SK-N-SH (cell line): Measurements from ENCODE around the gene LTV1. TPM values are rescaled to one million over a fixed set of nuclear protein-coding genes. Genes with fewer than 3 reads are reported as not detected.

Experiments
- CTCF ChIA-PET: fragments of 300-600, 350-600 bp; formaldehyde crosslinking; extraction: SDS; loops from one replicate; lab custom pipeline; 2021; lab: Yijun Ruan, JAX
- POLR2A ChIA-PET: fragments of 350-600 bp; sonication (Branson Sonifier 250); formaldehyde crosslinking; extraction: SDS; loops from one replicate; lab custom pipeline; 2020; ENCODE audit warnings: antibody characterized with exemption, inconsistent platforms; lab: Yijun Ruan, JAX
- DNase-seq: peaks from one replicate; pipeline ENCODE4 v3.0.0; 2012
- H2AFZ ChIP-seq: fragments of 200-600 bp; sonication (generic); 2 replicates; pipeline ENCODE4 v1.8.1; 2016; ENCODE audit warnings: antibody characterized with exemption, mild to moderate bottlenecking, low read depth
- H3F3A ChIP-seq: fragments of 200-600 bp; sonication (generic); replicated peaks from 2 replicates; pipeline ENCODE3; 2016; ENCODE audit warnings: antibody characterized with exemption, mild to moderate bottlenecking; ENCODE audit not compliant: insufficient read depth
- H3K27ac ChIP-seq, 2 experiments: fragments of 200-500 bp in 1 of 2; fragments of 200-600 bp in 1 of 2; sonication (Bioruptor generic) in 1 of 2; sonication (generic), shearing (Covaris generic) in 1 of 2; 2 replicates each; pipeline versions ENCODE4 v1.5.1 to v1.6.1; 2014 to 2016; ENCODE audit warnings: low read depth in 2 of 2, inconsistent platforms in 1 of 2, low read length in 1 of 2, mild to moderate bottlenecking in 1 of 2, mixed read lengths in 1 of 2
- H3K27me3 ChIP-seq: fragments of 200-600 bp; sonication (generic), shearing (Covaris generic); 2 replicates; pipeline ENCODE4 v1.6.1; 2016; ENCODE audit warnings: mixed run types; ENCODE audit not compliant: insufficient read depth
- H3K36me3 ChIP-seq, 2 experiments: fragments of 200-500 bp in 1 of 2; fragments of 200-600 bp in 1 of 2; sonication (Bioruptor generic) in 1 of 2; sonication (generic) in 1 of 2; replicated peaks in 1 of 2; 2 replicates each; pipeline versions ENCODE3 to v1.5.1; 2014 to 2016; ENCODE audit warnings: low read length in 1 of 2, mild to moderate bottlenecking in 1 of 2; ENCODE audit not compliant: insufficient read depth in 2 of 2, control insufficient read depth in 1 of 2
- H3K4me1 ChIP-seq, 2 experiments: fragments of 200-500 bp in 1 of 2; fragments of 200-600 bp in 1 of 2; sonication (Bioruptor generic) in 1 of 2; sonication (generic), shearing (Covaris generic) in 1 of 2; 2 replicates each; pipeline versions ENCODE4 v1.5.1 to v1.6.1; 2014 to 2016; ENCODE audit warnings: low read depth in 1 of 2, low read length in 1 of 2, mixed run types in 1 of 2; ENCODE audit not compliant: insufficient read depth in 2 of 2, control insufficient read depth in 1 of 2
- H3K4me2 ChIP-seq: fragments of 200-600 bp; sonication (generic), shearing (Covaris generic); 2 replicates; pipeline ENCODE4 v1.6.1; 2017; ENCODE audit warnings: mixed run types
- H3K4me3 ChIP-seq, 2 experiments: fragments of 200-500 bp in 1 of 2; fragments of 200-600 bp in 1 of 2; sonication (Bioruptor generic) in 1 of 2; sonication (generic), shearing (Covaris generic) in 1 of 2; 2 replicates each; pipeline versions ENCODE4 v1.5.1 to v1.8.1; 2014 to 2016; ENCODE audit warnings: low read depth in 2 of 2, inconsistent platforms in 1 of 2, low read length in 1 of 2, mild to moderate bottlenecking in 1 of 2, mixed read lengths in 1 of 2, moderate library complexity in 1 of 2
- H3K79me2 ChIP-seq: fragments of 200-600 bp; sonication (generic); 2 replicates; pipeline ENCODE4 v1.8.1; 2017; ENCODE audit warnings: mild to moderate bottlenecking; ENCODE audit not compliant: insufficient read depth
- H3K9ac ChIP-seq: fragments of 200-600 bp; sonication (generic); 2 replicates; pipeline ENCODE4 v1.6.1; 2017; ENCODE audit warnings: mixed run types
- H3K9me2 ChIP-seq: fragments of 200-600 bp; sonication (generic); 2 replicates; pipeline ENCODE4 v1.6.1; 2017; ENCODE audit warnings: mixed run types
- H3K9me3 ChIP-seq: fragments of 200-600 bp; sonication (generic); 2 replicates; pipeline ENCODE4 v1.6.1; 2017; ENCODE audit warnings: mixed run types, mild to moderate bottlenecking, moderate library complexity
- H4K20me1 ChIP-seq: fragments of 200-600 bp; sonication (generic); 2 replicates; pipeline ENCODE4 v1.6.1; 2017; ENCODE audit warnings: mild to moderate bottlenecking, mixed run types; ENCODE audit not compliant: insufficient read depth
- CHD2 ChIP-seq: fragments of 150-350 bp; IDR thresholded peaks from 2 replicates; pipeline ENCODE4 v1.6.1; 2018; ENCODE audit warnings: low read length; ENCODE audit not compliant: partially characterized antibody
- ELF1 ChIP-seq: IDR thresholded peaks from 2 replicates; pipeline ENCODE4 v1.4.0; 2012
- EZH2phosphoT487 ChIP-seq: fragments of 200-600 bp; sonication (generic); IDR thresholded peaks from 2 replicates; pipeline ENCODE4 v1.6.1; 2017; ENCODE audit warnings: low read depth, mixed run types, mild to moderate bottlenecking, antibody characterized with exemption, moderate library complexity, borderline replicate concordance
- FOXJ3 ChIP-seq: sonication (generic); formaldehyde crosslinking; IDR thresholded peaks from 2 replicates; pipeline ENCODE4 v1.5.1; 2020; ENCODE audit warnings: mild to moderate bottlenecking, missing genetic modification reagents
- GABPA ChIP-seq: IDR thresholded peaks from 2 replicates; pipeline ENCODE4 v1.4.0; 2012; ENCODE audit warnings: low read depth, mild to moderate bottlenecking
- MEF2A ChIP-seq: IDR thresholded peaks from 2 replicates; pipeline ENCODE4 v1.4.0; 2012; ENCODE audit warnings: low read depth, borderline replicate concordance
- MXI1 ChIP-seq: IDR thresholded peaks from 2 replicates; pipeline ENCODE4 v1.6.1; 2012; ENCODE audit warnings: mild to moderate bottlenecking, low read depth, low read length, improper control_type of control experiment
- NRF1 ChIP-seq: IDR thresholded peaks from 2 replicates; pipeline ENCODE4 v1.6.1; 2012; ENCODE audit warnings: low read depth, mild to moderate bottlenecking, low read length
- POLR2AphosphoS5 ChIP-seq: IDR thresholded peaks from 2 replicates; pipeline ENCODE4 v1.6.1; 2012; ENCODE audit warnings: low read depth, low read length
- SIN3A ChIP-seq: IDR thresholded peaks from 2 replicates; pipeline ENCODE4 v1.6.1; 2012; ENCODE audit warnings: low read depth, mild to moderate bottlenecking, low read length, moderate library complexity, borderline replicate concordance
- WGBS: methylation state at CpG from one replicate; pipeline ENCODE4 v1.1.6; 2017; ENCODE audit warnings: low lambda C conversion rate; 5-methylcytosine and 5-hydroxymethylcytosine counted together
- polyA plus RNA-seq, 3 experiments: library from polyadenylated mRNA; depleted of rRNA; stranded (reverse); fragments of >200 nt; gene quantifications; 2 replicates each; pipeline ENCODE4 v1.2.3, GENCODE V29; 2012
- small RNA-seq, 7 experiments: library from RNA; depleted of rRNA; stranded (forward); fragments of <200 nt; gene quantifications; one replicate each; pipeline ENCODE3, GENCODE V24; 2012
- TF ChIP-seq, protein P1 (sequence below): fragments of 200-600 bp; sonication (generic); IDR thresholded peaks from 2 replicates; pipeline ENCODE4 v1.6.1; 2017; ENCODE audit warnings: antibody characterized with exemption, mild to moderate bottlenecking, moderate library complexity
- TF ChIP-seq, protein P2 (sequence below): IDR thresholded peaks from 2 replicates; pipeline ENCODE4 v1.4.0; 2012; ENCODE audit warnings: low read depth, borderline replicate concordance
- TF ChIP-seq, protein P3 (sequence below): IDR thresholded peaks from 2 replicates; pipeline ENCODE4 v1.4.0; 2012; ENCODE audit warnings: low read depth

The LTV1 gene
- polyA plus RNA-seq, 1 of the 3 experiments (the other 2 are of a cell fraction), result 19.4 TPM

DNA sequence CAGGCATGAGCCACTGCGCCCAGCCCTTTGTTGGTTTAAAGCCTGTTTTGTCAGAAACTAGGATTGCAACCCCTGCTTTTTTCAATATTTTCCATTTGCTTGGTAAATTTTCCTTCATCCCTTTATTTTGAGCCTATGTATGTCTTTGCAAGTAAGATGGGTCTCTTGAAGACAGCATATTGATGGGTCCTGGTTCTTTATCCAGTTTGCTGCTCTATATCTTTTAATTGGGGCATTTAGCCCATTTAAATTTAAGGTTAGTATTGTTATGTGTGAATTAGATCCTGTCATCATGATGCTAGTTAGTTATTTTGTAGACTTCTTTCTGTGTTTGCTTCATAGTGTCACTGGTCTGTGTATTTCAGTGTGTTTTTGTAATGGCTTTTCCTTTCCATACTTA is 67.9 kb downstream of the LTV1 start:
- Histone ChIP-seq H3K9ac (no peak overlapping the region), H3F3A (no peaks in the 10 kb centered on the region), H3K9me3 (no peaks in the 10 kb centered on the region), H3K4me2 (no peak overlapping the region), H3K4me1 (no peaks in the 10 kb centered on the region), H2AFZ (no peak overlapping the region), H3K79me2 (no peaks in the 10 kb centered on the region), H3K36me3 (no peaks in the 10 kb centered on the region), H3K27ac (no peak overlapping the region), H3K27me3 (no peaks in the 10 kb centered on the region), H3K4me3 (no peak overlapping the region), H3K9me2 (no peaks in the 10 kb centered on the region), H4K20me1 (no peaks in the 10 kb centered on the region)
- DNase-seq, result no peak
- TF ChIP-seq, protein P1, sequence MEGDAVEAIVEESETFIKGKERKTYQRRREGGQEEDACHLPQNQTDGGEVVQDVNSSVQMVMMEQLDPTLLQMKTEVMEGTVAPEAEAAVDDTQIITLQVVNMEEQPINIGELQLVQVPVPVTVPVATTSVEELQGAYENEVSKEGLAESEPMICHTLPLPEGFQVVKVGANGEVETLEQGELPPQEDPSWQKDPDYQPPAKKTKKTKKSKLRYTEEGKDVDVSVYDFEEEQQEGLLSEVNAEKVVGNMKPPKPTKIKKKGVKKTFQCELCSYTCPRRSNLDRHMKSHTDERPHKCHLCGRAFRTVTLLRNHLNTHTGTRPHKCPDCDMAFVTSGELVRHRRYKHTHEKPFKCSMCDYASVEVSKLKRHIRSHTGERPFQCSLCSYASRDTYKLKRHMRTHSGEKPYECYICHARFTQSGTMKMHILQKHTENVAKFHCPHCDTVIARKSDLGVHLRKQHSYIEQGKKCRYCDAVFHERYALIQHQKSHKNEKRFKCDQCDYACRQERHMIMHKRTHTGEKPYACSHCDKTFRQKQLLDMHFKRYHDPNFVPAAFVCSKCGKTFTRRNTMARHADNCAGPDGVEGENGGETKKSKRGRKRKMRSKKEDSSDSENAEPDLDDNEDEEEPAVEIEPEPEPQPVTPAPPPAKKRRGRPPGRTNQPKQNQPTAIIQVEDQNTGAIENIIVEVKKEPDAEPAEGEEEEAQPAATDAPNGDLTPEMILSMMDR, result no peak
- ChIA-PET POLR2A (no interaction called here), CTCF (no interaction called here)
- WGBS, result 13% methylated on average over 1 of the region's 1 CpG

DNA sequence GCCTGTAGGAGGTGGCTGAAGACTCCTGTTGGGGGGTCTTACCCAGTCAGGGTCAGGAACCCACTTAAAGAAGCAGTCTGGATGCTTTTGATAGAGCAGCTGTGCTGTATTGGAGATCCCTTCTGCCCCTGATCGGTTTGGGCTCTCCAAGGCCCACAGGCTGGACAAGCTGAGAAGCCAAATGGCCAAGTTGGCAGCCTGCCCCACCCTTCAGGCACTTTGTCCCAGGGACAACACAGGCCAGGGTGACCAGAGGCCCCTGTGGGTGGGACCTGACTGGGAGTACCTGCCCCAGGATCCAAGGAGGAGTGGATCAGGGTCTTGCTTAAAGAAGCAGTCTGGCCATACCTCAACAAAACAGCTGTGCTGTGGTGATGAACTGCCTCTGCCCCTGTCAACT is 69.5 kb downstream of the LTV1 start:
- Histone ChIP-seq H2AFZ (no peak overlapping the region), H4K20me1 (no peaks in the 10 kb centered on the region), H3K9ac (no peak overlapping the region), H3K9me2 (no peaks in the 10 kb centered on the region), H3K4me3 (no peak overlapping the region), H3K4me1 (no peaks in the 10 kb centered on the region), H3K27me3 (no peaks in the 10 kb centered on the region), H3K36me3 (no peaks in the 10 kb centered on the region), H3K27ac (no peak overlapping the region), H3F3A (no peaks in the 10 kb centered on the region), H3K79me2 (no peaks in the 10 kb centered on the region), H3K4me2 (no peak overlapping the region), H3K9me3 (no peaks in the 10 kb centered on the region)
- WGBS, result 0% methylated on average over 1 of the region's 1 CpG
- CTCF ChIA-PET, result interaction anchor here (1.7 to 2.5 kb wide), 2 partner anchors 27 to 30 kb away, joined by 6 to 8 read pairs; no protein-coding TSS in a partner anchor
- TF ChIP-seq MEF2A, result no peak
- no peak for TF ChIP-seq EZH2phosphoT487
- TF ChIP-seq SIN3A, result no peak
- no peak for TF ChIP-seq POLR2AphosphoS5
- no peak for TF ChIP-seq MXI1
- TF ChIP-seq, protein P2, sequence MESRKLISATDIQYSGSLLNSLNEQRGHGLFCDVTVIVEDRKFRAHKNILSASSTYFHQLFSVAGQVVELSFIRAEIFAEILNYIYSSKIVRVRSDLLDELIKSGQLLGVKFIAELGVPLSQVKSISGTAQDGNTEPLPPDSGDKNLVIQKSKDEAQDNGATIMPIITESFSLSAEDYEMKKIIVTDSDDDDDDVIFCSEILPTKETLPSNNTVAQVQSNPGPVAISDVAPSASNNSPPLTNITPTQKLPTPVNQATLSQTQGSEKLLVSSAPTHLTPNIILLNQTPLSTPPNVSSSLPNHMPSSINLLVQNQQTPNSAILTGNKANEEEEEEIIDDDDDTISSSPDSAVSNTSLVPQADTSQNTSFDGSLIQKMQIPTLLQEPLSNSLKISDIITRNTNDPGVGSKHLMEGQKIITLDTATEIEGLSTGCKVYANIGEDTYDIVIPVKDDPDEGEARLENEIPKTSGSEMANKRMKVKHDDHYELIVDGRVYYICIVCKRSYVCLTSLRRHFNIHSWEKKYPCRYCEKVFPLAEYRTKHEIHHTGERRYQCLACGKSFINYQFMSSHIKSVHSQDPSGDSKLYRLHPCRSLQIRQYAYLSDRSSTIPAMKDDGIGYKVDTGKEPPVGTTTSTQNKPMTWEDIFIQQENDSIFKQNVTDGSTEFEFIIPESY, result no peak
- TF ChIP-seq, protein P3, sequence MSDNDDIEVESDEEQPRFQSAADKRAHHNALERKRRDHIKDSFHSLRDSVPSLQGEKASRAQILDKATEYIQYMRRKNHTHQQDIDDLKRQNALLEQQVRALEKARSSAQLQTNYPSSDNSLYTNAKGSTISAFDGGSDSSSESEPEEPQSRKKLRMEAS, result no peak
- no peak for TF ChIP-seq ELF1
- TF ChIP-seq FOXJ3, result no peak
- no peak for TF ChIP-seq CHD2
- TF ChIP-seq GABPA, result no peak
- no peak for TF ChIP-seq NRF1
- DNase-seq, result no peak
- POLR2A ChIA-PET, result no interaction called here

Small RNA genes within 50 kb of the gene (small RNA-seq; reads per million reads assigned to genes)
- 0 reads per million in 7 experiments for gene ZC2HC1B

Other genes with a start within 250 kb of the LTV1 start
- 5.0 and 8.6 TPM in 2 replicates for gene PHACTR2, start 165.4 kb upstream of the LTV1 start, polyA plus RNA-seq (2012; rRNA removed)
- not detected in 2 replicates for gene ZC2HC1B, start 21.1 kb downstream of the LTV1 start, polyA plus RNA-seq (2012; rRNA removed)
- 22.6 and 25.8 TPM in 2 replicates for gene PLAGL1, start 164.9 kb downstream of the LTV1 start, polyA plus RNA-seq (2012; rRNA removed)